Measurements from ENCODE around the gene CLK3. TPM values are rescaled to one million over a fixed set of nuclear protein-coding genes. Genes with fewer than 3 reads are reported as not detected.

Gene CLK3
- total and polyA plus RNA-seq, 10 of the 15 experiments (the other 5 are each of a cell fraction or from before 2014, with no cell fraction given): 3.3 to 169 (median 66.2) TPM

GRCh38 chr15:74615508-74616365 is at the start of gene CLK3 (continued):
- TF ChIP-seq MYC (IDR thresholded peaks at IDR 0.05; ENCODE audit: insufficient read depth, insufficient read length, insufficient replicate concordance, low read length, severe bottlenecking): no peak
- peak; percentile 84 for TF ChIP-seq CREM (IDR thresholded peaks at IDR 0.05; ENCODE audit: low read depth)
- no peak for TF ChIP-seq ZZZ3 (IDR thresholded peaks at IDR 0.05; ENCODE audit: control insufficient read depth, insufficient read length, low read depth)
- peak; percentile 84 for TF ChIP-seq MXI1 (IDR thresholded peaks at IDR 0.05; ENCODE audit: low read depth, low read length)
- TF ChIP-seq POU2F2 (IDR thresholded peaks at IDR 0.05; ENCODE audit: borderline replicate concordance, low read depth, low read length): peak; percentile 42; the same call in 1 of the 3 replicates
- TF ChIP-seq ZNF687 (IDR thresholded peaks at IDR 0.05): peak; percentile 83
- TF ChIP-seq, protein P1, sequence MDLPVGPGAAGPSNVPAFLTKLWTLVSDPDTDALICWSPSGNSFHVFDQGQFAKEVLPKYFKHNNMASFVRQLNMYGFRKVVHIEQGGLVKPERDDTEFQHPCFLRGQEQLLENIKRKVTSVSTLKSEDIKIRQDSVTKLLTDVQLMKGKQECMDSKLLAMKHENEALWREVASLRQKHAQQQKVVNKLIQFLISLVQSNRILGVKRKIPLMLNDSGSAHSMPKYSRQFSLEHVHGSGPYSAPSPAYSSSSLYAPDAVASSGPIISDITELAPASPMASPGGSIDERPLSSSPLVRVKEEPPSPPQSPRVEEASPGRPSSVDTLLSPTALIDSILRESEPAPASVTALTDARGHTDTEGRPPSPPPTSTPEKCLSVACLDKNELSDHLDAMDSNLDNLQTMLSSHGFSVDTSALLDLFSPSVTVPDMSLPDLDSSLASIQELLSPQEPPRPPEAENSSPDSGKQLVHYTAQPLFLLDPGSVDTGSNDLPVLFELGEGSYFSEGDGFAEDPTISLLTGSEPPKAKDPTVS (IDR thresholded peaks at IDR 0.05; ENCODE audit: low read depth, low read length): no peak
- 0 out of 2 replicates have a peak, but pooled peaks have one; percentile 38 for TF ChIP-seq RFX5 (IDR thresholded peaks at IDR 0.05; ENCODE audit: low read depth, low read length)
- peak; percentile 71 for TF ChIP-seq POLR2AphosphoS5 (IDR thresholded peaks at IDR 0.05; ENCODE audit: low read length)
- TF ChIP-seq, protein P2, sequence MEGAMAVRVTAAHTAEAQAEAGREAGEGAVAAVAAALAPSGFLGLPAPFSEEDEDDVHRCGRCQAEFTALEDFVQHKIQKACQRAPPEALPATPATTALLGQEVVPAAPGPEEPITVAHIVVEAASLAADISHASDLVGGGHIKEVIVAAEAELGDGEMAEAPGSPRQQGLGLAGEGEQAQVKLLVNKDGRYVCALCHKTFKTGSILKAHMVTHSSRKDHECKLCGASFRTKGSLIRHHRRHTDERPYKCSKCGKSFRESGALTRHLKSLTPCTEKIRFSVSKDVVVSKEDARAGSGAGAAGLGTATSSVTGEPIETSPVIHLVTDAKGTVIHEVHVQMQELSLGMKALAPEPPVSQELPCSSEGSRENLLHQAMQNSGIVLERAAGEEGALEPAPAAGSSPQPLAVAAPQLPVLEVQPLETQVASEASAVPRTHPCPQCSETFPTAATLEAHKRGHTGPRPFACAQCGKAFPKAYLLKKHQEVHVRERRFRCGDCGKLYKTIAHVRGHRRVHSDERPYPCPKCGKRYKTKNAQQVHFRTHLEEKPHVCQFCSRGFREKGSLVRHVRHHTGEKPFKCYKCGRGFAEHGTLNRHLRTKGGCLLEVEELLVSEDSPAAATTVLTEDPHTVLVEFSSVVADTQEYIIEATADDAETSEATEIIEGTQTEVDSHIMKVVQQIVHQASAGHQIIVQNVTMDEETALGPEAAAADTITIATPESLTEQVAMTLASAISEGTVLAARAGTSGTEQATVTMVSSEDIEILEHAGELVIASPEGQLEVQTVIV (IDR thresholded peaks at IDR 0.05; ENCODE audit: borderline replicate concordance, partially characterized antibody): peak; percentile 59
- TF ChIP-seq EGR1 (IDR thresholded peaks at IDR 0.05; ENCODE audit: borderline replicate concordance in 1 of 2, low read depth in 2 of 2, low read length in 2 of 2): peak; percentile 4 to 73; a peak in 2 of 3 replicates
- TF ChIP-seq KAT2A (conservative IDR thresholded peaks at IDR 0.05; ENCODE audit: control insufficient read depth, low read depth, low read length): no peak
- no peak; the same call in 1 of the 2 replicates for TF ChIP-seq SREBF2 (IDR thresholded peaks at IDR 0.05; ENCODE audit: low read length)
- 0 out of 2 replicates have a peak, but pooled peaks have one; percentile 26 for TF ChIP-seq PAX5 (IDR thresholded peaks at IDR 0.05; ENCODE audit: borderline replicate concordance, low read depth, low read length)
- TF ChIP-seq, protein P3, sequence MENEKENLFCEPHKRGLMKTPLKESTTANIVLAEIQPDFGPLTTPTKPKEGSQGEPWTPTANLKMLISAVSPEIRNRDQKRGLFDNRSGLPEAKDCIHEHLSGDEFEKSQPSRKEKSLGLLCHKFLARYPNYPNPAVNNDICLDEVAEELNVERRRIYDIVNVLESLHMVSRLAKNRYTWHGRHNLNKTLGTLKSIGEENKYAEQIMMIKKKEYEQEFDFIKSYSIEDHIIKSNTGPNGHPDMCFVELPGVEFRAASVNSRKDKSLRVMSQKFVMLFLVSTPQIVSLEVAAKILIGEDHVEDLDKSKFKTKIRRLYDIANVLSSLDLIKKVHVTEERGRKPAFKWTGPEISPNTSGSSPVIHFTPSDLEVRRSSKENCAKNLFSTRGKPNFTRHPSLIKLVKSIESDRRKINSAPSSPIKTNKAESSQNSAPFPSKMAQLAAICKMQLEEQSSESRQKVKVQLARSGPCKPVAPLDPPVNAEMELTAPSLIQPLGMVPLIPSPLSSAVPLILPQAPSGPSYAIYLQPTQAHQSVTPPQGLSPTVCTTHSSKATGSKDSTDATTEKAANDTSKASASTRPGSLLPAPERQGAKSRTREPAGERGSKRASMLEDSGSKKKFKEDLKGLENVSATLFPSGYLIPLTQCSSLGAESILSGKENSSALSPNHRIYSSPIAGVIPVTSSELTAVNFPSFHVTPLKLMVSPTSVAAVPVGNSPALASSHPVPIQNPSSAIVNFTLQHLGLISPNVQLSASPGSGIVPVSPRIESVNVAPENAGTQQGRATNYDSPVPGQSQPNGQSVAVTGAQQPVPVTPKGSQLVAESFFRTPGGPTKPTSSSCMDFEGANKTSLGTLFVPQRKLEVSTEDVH (IDR thresholded peaks at IDR 0.05; ENCODE audit: low read depth, partially characterized antibody): no peak
